ENCODE measurements around the gene ADAMTS2.
"Not testable (repeated sequence)": the region's sequence is repeated elsewhere in the genome, so short reads cannot be mapped to it uniquely, and the experiment has no call there.

The ADAMTS2 gene

GRCh38 chr5:179216381-179216780 lies 128.9 kb downstream of the ADAMTS2 start:
- not testable (repeated sequence) for H3K27ac ChIP-seq (ENCODE audit: low read depth, low read length); H3K4me1 ChIP-seq (ENCODE audit: insufficient read depth, low read length); H3K9ac ChIP-seq (ENCODE audit: low read depth, low read length); H3K36me3 ChIP-seq (ENCODE audit: insufficient read depth, low read length); H3K9me3 ChIP-seq (ENCODE audit: insufficient read depth, low read depth, low read length); H3K27me3 ChIP-seq (ENCODE audit: insufficient read depth, low read length); H3K4me3 ChIP-seq (ENCODE audit: low read length)
- 88% methylated on average over 18 of the region's 18 CpGs for WGBS

DNA sequence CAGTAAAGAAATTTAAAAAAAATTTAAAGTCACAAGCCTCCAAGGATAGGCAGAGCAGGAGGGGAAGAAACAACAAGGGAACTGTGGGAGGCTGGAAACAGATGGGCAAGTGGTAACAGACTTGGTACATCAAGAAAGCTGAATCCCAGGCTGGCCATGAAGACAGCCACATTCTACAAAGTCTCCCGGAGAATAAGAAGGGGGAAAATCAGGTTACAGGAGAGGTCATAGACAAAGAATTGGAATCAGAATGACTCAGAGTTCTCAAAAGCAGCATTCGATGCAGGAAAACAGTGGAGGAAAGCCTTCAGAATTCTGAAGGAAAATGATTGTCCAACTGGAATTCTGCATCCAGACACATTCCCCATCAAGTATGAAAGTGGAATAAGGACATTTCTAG lies 129.7 kb downstream of the ADAMTS2 start:
- no peaks in the 10 kb centered on the region for H3K27me3 ChIP-seq (ENCODE audit: insufficient read depth, low read length)
- no peaks in the 10 kb centered on the region for H3K36me3 ChIP-seq (ENCODE audit: insufficient read depth, low read length)
- H3K9ac ChIP-seq (ENCODE audit: low read depth, low read length): no peak overlapping the region
- H3K9me3 ChIP-seq (ENCODE audit: insufficient read depth, low read depth, low read length): no peaks in the 10 kb centered on the region
- H3K4me3 ChIP-seq (ENCODE audit: low read length): no peak overlapping the region
- no peaks in the 10 kb centered on the region for H3K4me1 ChIP-seq (ENCODE audit: insufficient read depth, low read length)
- WGBS: 95% methylated on average over 2 of the region's 2 CpGs
- H3K27ac ChIP-seq (ENCODE audit: low read depth, low read length): no peak overlapping the region

DNA sequence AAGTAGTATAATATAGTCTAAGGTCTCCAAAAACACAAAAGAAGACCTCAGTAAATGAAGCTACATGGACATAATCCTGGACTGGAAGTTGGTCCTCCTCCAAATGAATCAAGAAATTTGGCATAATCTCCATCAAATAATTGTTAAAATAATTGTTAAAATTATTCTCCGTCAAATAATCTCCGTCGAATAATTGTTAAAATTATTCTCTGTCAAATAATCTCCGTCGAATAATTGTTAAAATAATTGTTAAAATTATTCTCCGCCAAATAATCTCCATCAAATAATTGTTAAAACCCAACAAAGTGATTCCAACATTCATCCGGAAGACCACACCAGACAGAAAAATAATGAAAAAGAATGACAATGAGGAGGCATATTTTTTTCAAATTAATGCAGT lies 130.6 kb downstream of the ADAMTS2 start:
- Histone ChIP-seq H3K4me3 (ENCODE audit: low read length) (no peak overlapping the region), H3K27ac (ENCODE audit: low read depth, low read length) (no peak overlapping the region), H3K9me3 (ENCODE audit: insufficient read depth, low read depth, low read length) (no peaks in the 10 kb centered on the region), H3K27me3 (ENCODE audit: insufficient read depth, low read length) (no peaks in the 10 kb centered on the region), H3K4me1 (ENCODE audit: insufficient read depth, low read length) (no peaks in the 10 kb centered on the region), H3K36me3 (ENCODE audit: insufficient read depth, low read length) (no peaks in the 10 kb centered on the region), H3K9ac (ENCODE audit: low read depth, low read length) (no peak overlapping the region)
- WGBS: no CpG with 5 or more reads among the region's 7 CpGs

DNA sequence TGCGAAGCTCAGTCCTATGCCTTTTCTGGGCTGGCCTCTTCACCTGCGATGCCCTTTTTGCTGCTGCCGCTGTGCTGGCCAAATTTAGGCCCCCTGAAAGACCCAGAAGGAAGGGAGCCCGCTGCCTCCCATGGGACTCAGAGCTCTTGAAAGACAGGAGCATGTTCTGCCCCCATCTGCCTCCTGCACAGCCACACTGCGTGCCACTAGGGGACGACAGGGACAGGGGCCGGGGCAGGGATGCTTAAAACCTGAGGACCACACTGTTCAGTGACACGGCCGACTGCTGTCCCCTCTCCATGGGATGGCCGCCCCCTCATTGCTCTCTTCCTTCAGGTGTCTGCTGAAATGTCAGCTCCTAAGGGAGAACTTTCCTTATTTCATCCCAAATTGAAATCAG lies 132.4 kb downstream of the ADAMTS2 start:
- Histone ChIP-seq H3K4me1 (ENCODE audit: insufficient read depth, low read length) (no peaks in the 10 kb centered on the region), H3K27ac (ENCODE audit: low read depth, low read length) (no peak overlapping the region), H3K9me3 (ENCODE audit: insufficient read depth, low read depth, low read length) (no peaks in the 10 kb centered on the region), H3K36me3 (ENCODE audit: insufficient read depth, low read length) (no peaks in the 10 kb centered on the region), H3K9ac (ENCODE audit: low read depth, low read length) (no peak overlapping the region), H3K27me3 (ENCODE audit: insufficient read depth, low read length) (no peaks in the 10 kb centered on the region), H3K4me3 (ENCODE audit: low read length) (no peak overlapping the region)
- WGBS: 53% methylated on average over 10 of the region's 10 CpGs

GRCh38 chr5:179211631-179212030 lies 133.6 kb downstream of the ADAMTS2 start:
- Histone ChIP-seq H3K27ac (ENCODE audit: low read depth, low read length) (no peak overlapping the region), H3K4me1 (ENCODE audit: insufficient read depth, low read length) (peaks cover 4% of the 10 kb centered on the region; the same call in 1 of the 2 replicates), H3K9me3 (ENCODE audit: insufficient read depth, low read depth, low read length) (no peaks in the 10 kb centered on the region), H3K27me3 (ENCODE audit: insufficient read depth, low read length) (no peaks in the 10 kb centered on the region), H3K9ac (ENCODE audit: low read depth, low read length) (no peak overlapping the region), H3K4me3 (ENCODE audit: low read length) (no peak overlapping the region), H3K36me3 (ENCODE audit: insufficient read depth, low read length) (no peaks in the 10 kb centered on the region)
- 89% methylated on average over 12 of the region's 12 CpGs for WGBS

GRCh38 chr5:179211068-179211467 lies 134.2 kb downstream of the ADAMTS2 start:
- Histone ChIP-seq H3K4me3 (ENCODE audit: low read length) (no peak overlapping the region), H3K27ac (ENCODE audit: low read depth, low read length) (no peak overlapping the region), H3K9ac (ENCODE audit: low read depth, low read length) (no peak overlapping the region), H3K9me3 (ENCODE audit: insufficient read depth, low read depth, low read length) (no peaks in the 10 kb centered on the region), H3K4me1 (ENCODE audit: insufficient read depth, low read length) (peaks cover 4% of the 10 kb centered on the region; the same call in 1 of the 2 replicates), H3K36me3 (ENCODE audit: insufficient read depth, low read length) (no peaks in the 10 kb centered on the region), H3K27me3 (ENCODE audit: insufficient read depth, low read length) (no peaks in the 10 kb centered on the region)
- WGBS: 94% methylated on average over 3 of the region's 3 CpGs

GRCh38 chr5:179210478-179210877 lies 134.8 kb downstream of the ADAMTS2 start:
- Histone ChIP-seq H3K9ac (ENCODE audit: low read depth, low read length) (no peak overlapping the region), H3K27me3 (ENCODE audit: insufficient read depth, low read length) (no peaks in the 10 kb centered on the region), H3K4me3 (ENCODE audit: low read length) (no peak overlapping the region), H3K9me3 (ENCODE audit: insufficient read depth, low read depth, low read length) (no peaks in the 10 kb centered on the region), H3K4me1 (ENCODE audit: insufficient read depth, low read length) (peaks cover 4% of the 10 kb centered on the region; the same call in 1 of the 2 replicates), H3K27ac (ENCODE audit: low read depth, low read length) (no peak overlapping the region), H3K36me3 (ENCODE audit: insufficient read depth, low read length) (no peaks in the 10 kb centered on the region)
- WGBS: 95% methylated on average over 6 of the region's 6 CpGs

- no peaks in the 10 kb centered on the region for H3K27me3 ChIP-seq (ENCODE audit: insufficient read depth, low read length)
- no peak overlapping the region for H3K9ac ChIP-seq (ENCODE audit: low read depth, low read length)
- H3K27ac ChIP-seq (ENCODE audit: low read depth, low read length): no peak overlapping the region
- peaks cover 4% of the 10 kb centered on the region; the same call in 1 of the 2 replicates for H3K4me1 ChIP-seq (ENCODE audit: insufficient read depth, low read length)
- 87% methylated on average over 20 of the region's 20 CpGs for WGBS
- H3K36me3 ChIP-seq (ENCODE audit: insufficient read depth, low read length): no peaks in the 10 kb centered on the region
- no peaks in the 10 kb centered on the region for H3K9me3 ChIP-seq (ENCODE audit: insufficient read depth, low read depth, low read length)
- no peak overlapping the region for H3K4me3 ChIP-seq (ENCODE audit: low read length)
Measured at GRCh38 chr5:179209359-179210150, 135.7 kb downstream of the ADAMTS2 start.

- Histone ChIP-seq H3K4me3 (ENCODE audit: low read length) (no peak overlapping the region), H3K27ac (ENCODE audit: low read depth, low read length) (no peak overlapping the region), H3K4me1 (ENCODE audit: insufficient read depth, low read length) (peaks cover 4% of the 10 kb centered on the region; the same call in 1 of the 2 replicates), H3K9ac (ENCODE audit: low read depth, low read length) (no peak overlapping the region), H3K9me3 (ENCODE audit: insufficient read depth, low read depth, low read length) (no peaks in the 10 kb centered on the region), H3K27me3 (ENCODE audit: insufficient read depth, low read length) (no peaks in the 10 kb centered on the region), H3K36me3 (ENCODE audit: insufficient read depth, low read length) (no peaks in the 10 kb centered on the region)
- 90% methylated on average over 18 of the region's 18 CpGs for WGBS
Measured at GRCh38 chr5:179208706-179209358, 136.4 kb downstream of the ADAMTS2 start.

DNA sequence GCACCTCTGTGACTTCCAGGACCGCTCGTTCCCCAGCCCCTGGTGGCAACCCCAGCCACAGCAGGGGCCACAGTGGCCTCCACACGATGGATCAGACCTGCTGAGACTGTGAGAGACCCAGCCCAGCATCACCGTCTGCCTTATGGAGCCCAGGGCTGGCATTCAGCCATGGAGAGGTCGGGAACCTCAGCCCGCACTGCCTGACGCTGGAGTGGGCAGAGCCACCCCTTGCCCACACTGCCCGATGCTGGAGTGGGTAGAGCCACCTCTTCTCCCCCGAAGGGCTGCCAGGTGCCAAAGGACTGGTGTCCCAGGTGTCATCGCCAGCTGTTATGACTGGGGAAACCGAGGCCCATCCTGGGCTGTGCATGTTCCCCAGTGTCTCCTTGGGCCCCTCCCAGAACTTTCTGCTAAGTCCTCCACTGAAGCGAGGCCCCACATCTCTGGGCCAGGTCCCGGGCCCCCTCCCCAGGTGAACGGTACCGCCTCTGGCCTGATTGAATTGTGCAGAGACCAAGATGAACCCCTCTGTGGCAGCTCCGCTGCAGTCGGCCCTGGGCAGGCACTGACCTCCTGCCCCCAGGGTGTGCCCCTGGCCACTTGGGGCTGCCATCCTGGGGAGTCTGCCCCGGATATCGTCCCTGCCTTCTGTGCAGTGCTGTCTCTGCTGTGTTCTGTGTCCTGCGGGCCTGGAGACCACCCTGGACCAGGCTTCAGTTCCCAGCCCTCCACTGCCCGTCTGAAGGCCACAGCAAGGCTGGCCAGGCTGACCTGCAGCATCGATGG lies 137.1 kb downstream of the ADAMTS2 start:
- no peak overlapping the region for H3K4me3 ChIP-seq (ENCODE audit: low read length)
- H3K9me3 ChIP-seq (ENCODE audit: insufficient read depth, low read depth, low read length): no peaks in the 10 kb centered on the region
- H3K36me3 ChIP-seq (ENCODE audit: insufficient read depth, low read length): no peaks in the 10 kb centered on the region
- 85% methylated on average over 22 of the region's 22 CpGs for WGBS
- H3K9ac ChIP-seq (ENCODE audit: low read depth, low read length): no peak overlapping the region
- H3K27ac ChIP-seq (ENCODE audit: low read depth, low read length): no peak overlapping the region
- no peaks in the 10 kb centered on the region for H3K27me3 ChIP-seq (ENCODE audit: insufficient read depth, low read length)
- H3K4me1 ChIP-seq (ENCODE audit: insufficient read depth, low read length): peaks cover 4% of the 10 kb centered on the region; the same call in 1 of the 2 replicates

- Histone ChIP-seq H3K4me1 (ENCODE audit: insufficient read depth, low read length) (peaks cover 4% of the 10 kb centered on the region; the same call in 1 of the 2 replicates), H3K27me3 (ENCODE audit: insufficient read depth, low read length) (no peaks in the 10 kb centered on the region), H3K36me3 (ENCODE audit: insufficient read depth, low read length) (no peaks in the 10 kb centered on the region), H3K27ac (ENCODE audit: low read depth, low read length) (no peak overlapping the region), H3K9ac (ENCODE audit: low read depth, low read length) (no peak overlapping the region), H3K9me3 (ENCODE audit: insufficient read depth, low read depth, low read length) (no peaks in the 10 kb centered on the region), H3K4me3 (ENCODE audit: low read length) (no peak overlapping the region)
- WGBS: 87% methylated on average over 20 of the region's 20 CpGs
Measured at GRCh38 chr5:179207470-179207869, 137.8 kb downstream of the ADAMTS2 start.
